Anterior cingulate cortex (tissue), 58 donors: ENCODE data around the gene PHACTR3.

ENCODE experiments used
- DNase-seq, 58 donors: peaks; one replicate each; lab custom pipeline; 2025; lab: John Stamatoyannopoulos, UW

Gene PHACTR3

DNA sequence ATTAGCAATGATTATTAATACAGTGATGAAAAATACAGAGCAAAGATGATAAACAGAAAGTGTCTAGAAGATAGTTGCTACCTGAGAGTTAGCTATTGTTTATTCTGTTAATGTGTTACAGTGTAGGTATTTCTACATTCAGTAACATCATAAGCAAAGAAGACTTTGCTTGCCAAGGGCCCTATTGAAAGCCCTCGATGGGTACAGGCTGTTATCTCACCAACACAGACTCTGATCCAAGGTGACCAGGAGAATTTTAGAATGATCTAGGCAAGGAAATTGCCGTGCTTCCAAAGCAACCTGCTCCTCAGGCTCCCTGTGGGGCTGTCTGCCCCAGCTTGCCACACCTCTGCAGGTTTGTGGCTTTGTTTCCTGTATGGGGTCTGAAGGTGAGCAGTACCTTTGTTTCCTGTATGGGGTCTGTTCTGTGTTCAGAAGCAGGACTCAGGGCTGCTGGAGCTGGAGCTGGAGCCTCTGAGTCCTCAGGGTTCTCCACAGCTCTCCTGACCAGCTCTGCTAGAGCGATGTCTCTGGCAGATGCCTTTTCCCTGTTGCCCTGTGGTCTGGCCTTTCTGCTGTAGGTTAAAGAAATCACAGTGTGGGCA is 32.5 kb downstream of the PHACTR3 start:
- no peak for DNase-seq

DNA sequence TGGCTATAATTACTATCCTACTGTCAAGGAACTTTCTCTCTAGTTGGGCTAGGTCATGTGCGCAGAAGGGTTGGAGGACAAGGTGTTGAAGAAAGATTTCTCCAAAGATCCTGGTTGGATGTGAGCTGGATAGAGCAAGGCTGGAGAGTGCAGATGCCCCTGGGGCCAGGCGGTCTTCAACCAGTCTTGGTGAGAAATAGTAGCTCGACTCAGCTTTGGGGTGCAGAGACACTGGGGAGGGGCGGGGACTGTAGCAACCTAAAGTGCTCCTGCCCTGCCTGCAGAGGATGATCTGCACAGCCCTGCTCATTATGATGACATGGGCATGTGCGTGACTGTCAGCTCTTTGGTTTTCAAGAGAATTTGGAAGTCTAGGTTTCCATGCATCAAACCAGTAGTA is 35.9 kb downstream of the PHACTR3 start:
- no peak for DNase-seq

DNA sequence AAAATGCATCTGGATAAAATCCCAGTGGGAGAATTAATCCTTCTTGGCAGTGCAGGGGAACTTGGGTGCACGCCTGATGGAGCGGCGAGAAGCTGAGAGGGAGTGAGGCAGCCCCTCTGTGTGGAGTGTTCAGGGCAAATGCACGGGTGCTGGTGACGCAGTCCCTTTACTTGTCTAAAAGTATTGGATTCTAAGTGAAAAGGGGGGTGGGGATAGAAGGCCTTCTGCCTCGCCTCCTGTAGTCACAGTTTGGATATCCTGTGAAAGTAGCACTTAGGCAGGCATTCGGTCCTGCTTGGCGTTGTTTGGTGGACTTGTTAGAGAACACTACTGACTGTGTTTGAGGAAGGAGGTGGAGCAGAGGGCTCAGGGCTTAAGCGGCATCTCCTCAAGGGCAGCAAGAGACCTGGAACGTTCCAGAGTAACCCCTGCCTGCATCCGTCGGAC is 39.3 kb downstream of the PHACTR3 start:
- peak in 49 of 58 donors; percentile 25 to 90 (median 71) for DNase-seq

DNA sequence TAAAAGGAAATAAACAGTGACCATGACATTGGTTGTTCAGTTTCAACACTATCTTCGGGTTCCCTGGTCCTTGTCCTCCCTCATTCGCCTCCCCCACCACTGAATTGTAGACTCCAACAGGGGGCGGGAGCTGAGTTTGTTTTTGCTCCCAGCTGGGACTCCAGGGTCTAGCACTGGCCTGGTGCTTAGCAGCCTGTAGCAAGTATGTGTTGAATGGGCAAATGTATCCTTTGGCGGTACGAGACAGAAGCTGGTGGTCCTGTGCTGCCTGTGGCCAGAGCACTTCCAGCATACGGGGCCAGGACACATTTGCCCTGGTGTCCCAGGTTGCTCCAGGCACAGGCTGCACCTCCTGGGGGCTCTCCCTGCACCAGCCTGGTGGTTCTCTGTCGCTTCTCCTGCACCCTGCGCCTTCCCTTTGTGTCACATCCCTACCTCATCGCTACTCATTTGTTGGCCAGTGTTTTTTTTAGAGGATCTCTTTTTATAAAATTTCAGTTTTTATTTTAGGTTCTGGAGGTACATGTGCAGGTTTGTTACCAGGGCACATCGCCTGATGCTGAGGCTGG is 40.1 kb downstream of the PHACTR3 start:
- DNase-seq: no peak

DNA sequence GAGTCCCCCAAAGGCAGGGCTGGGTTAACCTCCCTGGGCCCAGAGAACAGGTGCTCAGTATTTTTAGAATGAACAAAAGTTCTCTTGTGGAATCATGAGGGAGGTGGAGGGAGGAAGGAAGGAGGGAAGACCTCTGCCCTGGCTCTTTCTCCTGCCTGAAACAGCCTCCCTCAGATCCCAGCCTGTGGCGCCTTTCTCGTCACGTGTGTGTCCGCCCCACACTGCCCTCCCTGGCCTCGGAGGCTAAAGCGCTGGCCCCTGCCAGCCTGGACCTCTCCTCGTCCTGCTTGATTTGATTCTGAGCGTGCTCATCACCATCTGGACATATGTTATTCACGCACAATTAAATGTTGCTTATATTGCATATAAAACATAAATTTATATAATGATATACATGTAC is 40.9 kb downstream of the PHACTR3 start:
- peak in 38 of 58 donors; percentile 34 to 81 (median 54) for DNase-seq

DNA sequence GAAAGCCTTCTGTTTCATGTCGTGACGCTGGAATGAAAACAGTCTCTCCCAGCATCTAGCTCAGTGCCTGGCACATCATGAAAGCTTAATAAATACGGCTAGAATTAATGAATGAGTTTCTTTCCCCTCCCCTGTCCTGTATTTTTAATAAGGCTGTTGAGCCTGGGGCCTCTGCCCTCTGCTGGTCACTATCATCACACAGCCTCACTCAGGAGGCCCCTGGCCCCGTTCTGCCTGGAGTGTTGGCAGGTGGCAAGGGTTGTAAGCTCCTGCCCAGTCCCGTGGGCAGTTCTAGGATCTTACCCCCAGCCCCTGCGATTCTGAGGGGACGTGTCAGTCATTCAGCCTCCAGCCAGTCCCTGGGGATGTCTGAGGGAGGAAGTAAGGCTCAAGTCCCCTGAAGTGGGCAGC is 41.4 kb downstream of the PHACTR3 start:
- DNase-seq: peak in 38 of 58 donors; percentile 29 to 81 (median 54)

DNA sequence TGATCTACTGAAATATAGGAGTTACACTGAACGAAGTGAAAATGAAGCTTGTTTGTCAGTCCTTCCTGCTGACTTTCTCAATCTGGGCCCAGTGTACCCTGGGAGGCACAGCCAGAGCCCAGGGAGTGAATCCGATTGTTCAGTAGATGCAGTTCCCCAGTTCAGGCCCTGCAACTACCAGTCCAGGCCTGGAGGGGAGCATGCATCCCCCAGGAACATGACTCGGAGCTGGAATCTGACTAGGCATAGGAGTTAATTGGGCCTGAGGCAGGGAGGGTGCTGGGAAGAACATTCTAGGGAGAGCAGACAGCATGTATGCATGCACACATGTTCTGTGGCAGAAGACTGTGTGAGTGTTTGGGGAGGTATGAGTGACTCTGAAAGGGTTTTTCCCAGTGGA is 42.1 kb downstream of the PHACTR3 start:
- no peak for DNase-seq

DNA sequence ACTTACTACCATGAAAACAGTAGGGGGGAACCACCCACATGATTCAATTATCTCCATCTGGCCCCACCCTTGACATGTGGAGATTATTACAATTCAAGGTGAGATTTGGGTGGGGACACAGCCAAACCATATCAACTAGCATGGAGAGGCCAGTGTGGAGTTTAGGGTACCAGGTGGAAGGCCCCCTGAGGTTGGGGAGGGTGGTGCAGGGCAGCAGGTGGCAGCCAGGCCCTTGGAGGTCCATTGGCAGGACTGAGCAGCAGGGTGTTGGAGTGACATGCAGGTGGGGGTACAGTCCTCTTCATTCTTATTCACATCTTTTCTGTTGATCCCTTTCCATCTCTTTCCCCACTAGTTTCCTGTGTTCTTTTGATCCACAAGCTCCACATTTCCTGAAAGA is 42.9 kb downstream of the PHACTR3 start:
- no peak for DNase-seq

DNA sequence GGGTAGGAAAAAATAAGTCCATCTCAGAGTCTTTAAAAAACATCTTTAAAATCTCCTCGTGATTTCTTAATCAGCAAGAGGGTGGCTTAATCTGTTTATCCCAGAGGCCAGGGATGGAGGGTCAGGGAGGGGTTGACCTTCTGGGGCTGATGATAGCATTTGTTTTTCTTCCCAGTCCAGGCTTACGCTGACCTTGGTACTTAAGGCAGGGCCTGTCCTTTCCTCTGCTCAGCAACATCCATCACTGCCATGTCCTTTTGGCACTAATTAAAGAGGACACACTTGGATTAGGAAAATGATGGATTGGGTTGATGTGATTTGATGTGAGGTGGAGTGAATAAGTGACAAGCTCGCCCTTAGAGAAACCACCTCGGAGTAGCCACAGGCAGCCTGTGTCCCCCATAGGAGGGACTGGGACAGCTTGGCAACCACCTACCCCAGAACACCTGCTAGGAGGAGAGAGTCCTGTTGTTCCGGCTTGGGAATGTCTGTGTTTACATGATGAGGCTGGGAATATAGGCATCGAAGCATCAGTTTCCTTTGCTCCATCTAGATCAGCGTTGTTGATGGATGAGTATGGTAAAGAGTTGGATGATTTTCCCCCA is 44.2 kb downstream of the PHACTR3 start:
- no peak for DNase-seq

DNA sequence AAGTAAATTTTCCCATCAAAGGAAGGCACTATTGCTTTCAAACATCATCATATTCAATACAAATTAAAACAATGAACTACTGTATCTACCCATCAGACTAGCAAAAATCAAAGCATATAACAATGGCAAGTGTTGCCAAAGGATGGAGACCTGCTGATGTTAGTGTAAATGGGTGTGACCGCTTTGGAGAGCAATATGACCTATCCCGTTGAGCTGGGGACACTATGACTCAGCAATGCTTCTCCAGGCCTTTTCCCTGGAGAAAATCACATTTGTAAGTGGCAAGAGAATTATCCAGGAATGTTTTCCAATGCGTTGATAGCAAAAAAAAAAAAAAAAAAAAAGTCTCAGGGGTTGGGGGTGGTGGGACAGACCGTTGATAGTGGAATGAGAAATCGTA is 46.1 kb downstream of the PHACTR3 start:
- peak in 1 of 58 donors; percentile 16 for DNase-seq

DNA sequence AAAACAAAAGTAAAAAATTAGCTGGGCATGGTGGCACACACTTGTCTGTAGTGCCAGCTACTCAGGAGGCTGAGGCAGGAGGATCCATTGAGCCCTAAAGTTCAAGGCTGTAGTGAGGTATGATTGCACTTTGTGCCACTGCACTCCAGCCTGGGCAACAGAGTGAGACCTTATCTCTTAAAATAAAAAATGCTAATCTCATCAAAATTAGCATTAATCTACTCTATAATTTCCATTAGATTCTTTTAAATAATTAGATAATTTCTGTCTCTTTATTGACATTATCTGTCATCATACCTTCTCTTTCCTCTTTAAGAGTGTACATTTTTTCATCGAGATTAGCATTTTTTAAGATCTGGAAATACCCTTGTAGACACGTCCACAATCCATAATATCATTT is 48.0 kb downstream of the PHACTR3 start:
- DNase-seq: no peak

DNA sequence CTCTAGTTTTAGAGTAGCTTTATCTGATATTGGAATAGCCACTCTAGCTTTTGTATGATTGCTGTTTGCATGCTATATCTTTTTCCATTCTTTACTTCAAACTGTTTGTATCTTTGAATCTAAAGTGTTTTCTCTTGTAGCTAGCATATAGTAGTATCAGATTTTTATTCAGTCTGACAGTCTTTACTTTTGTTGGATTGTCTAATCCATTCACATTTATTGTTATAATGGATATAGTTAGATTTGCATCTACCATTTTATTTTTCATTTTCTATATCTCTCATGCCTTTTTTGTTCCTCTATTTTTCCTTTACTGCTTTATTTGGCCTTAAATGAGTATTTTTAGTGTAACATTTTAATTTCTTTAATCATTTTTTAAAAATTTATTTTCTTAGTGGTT is 52.1 kb downstream of the PHACTR3 start:
- DNase-seq: no peak

DNA sequence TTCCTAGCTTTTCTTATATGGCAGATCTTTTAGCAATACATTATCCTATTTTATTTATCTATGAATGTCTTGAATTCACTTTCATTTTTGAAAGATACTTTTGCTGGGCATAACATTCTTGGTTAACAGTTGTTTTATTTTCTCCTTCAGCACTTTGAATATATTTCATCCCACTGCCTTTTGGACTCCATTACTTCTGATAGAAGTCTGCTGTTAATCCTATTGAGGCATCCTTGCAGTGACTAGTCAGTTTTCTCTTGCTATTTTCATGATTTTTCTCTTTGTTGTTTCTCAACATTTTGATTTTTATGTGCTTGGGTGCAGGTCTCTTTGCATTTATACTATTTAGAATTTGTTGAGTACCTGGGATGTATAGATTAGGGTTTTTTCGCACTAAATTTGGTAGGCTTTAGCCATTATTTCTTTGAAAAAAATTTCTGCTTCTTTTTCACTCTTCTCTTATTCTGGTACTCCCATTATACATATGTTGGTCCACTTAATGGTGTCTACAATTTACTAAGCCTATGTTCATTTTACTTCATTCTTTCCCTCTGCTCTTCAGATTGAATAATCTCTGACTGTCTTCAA is 53.2 kb downstream of the PHACTR3 start:
- no peak for DNase-seq

DNA sequence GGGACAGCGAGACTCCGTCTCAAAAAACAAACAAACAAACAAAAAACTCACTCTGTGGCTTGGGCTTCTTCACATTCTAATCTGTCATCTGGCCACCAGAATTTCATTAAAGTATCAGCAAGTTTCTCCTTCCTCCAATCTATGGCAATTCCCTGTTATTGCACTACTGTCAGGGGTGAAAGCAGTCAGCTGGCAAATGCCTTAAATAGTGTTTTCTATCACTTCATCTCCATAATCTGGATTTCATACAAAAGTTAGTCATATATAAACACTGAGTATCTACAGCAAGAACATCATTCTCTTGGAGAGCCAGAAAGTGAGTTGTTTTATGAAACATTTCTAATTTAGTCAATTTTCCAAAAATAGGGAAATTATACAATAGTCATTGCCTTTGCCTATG is 56.1 kb downstream of the PHACTR3 start:
- no peak for DNase-seq

DNA sequence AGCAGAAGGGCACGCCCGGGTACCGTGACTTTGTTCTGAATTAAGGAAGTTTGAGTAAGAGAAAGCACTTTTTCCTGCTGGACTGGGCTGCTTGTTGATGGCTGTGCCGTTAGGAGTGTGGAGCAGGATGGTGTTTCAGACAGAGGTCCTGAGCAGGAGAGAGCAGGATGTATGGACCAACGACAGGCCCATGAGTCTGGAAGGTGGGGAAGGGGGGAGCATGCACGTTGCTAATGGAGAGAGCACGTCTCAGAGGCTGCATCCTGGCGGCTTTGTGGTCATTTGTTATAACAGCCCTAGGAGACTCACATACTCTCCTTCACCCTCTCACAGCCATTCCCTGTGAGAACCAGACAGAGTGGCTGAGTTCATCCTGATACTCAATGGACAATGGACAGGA is 56.8 kb downstream of the PHACTR3 start:
- no peak for DNase-seq

DNA sequence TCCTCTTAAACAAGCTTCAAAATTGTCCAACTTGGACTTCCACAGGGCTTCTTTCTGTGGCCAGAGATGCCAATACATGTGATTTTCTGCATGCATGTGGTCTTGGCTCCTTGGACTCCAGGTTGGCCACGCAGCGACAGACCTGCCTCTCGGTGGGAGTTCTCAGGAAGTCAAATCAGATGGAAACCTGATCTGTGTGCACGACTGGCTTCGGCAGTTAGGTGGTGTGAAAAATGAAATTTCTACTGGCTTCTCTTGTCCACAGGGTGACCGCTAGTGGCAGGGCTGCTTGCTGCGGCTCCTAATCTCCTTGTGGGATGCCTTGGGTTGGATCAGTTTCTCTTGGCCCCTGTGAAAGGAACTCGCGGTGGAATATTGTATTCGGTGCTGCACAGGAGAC is 57.3 kb downstream of the PHACTR3 start:
- DNase-seq: no peak

DNA sequence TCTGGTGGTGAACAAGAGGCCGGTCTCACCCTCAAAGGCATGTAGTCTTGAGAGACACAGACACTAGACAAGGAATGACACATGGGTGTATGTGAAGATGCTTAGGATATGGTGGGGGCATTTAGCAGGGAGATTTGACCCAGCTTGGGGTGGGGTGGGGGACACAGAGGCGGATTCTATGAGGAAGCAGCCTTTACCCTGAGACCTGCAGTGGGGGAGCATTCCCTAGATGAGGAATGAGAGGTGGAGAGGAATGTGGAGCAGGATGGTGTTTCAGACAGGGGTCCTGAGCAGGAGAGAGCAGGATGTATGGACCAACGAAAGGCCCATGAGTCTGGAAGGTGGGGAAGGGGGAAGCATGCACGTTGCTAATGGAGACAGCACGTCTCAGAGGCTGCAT is 57.8 kb downstream of the PHACTR3 start:
- no peak for DNase-seq

DNA sequence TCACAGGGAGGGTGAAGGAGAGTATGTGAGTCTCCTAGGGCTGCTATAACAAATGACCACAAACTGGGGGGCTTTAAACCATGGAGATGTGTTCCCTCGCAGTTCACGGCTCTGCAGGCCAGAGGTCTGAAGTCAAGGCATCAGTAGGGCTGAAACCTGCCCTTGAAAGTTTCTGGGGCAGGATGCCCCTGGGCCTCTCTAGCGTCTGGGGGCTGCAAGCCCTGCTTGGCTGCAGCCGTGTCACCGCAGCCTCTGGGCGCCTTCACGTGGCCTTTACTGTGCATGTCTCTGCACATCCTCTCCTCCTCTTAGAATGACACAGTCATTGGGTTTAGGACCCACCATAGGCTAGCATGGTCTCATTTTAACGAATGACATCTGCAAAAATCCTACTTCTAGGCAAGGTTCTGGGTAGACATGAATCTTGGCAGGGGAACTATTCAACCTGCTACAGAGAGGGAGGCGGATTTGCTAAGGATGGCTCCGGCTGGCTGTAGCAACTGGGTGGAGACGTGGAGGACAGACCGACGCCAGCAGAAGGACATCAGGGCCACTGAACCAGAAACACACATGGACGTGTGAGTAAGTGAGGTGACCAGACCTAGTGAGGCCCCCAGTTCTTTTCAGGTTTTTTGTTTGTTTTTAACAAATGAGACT is 58.6 kb downstream of the PHACTR3 start:
- peak in 1 of 58 donors; percentile 33 for DNase-seq

DNA sequence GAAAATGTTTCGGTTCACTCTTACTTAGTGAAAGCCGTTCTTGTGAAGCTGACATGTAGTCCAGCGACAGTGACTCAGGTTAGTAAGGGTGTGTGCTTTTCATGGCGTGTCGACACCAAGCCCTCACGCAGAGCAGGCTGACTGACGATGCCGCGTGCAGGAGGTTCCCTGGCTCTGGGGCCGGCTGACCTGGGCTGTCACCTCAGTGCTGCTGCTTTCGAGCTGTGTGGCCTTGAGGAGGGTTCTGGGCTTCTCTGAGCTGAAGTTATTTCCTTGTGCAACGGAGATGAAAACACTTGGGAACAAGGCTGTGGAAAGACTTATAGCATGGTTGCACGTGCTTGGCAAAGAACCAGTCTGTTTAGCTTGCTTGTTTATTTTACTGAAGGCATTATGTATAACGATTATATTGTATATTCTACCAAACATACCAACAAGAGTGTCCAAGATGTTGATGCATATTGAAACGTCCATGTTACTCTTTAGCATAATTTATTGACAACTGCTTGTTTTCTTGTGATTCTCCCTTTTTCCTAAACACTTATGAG is 59.2 kb downstream of the PHACTR3 start:
- no peak for DNase-seq

DNA sequence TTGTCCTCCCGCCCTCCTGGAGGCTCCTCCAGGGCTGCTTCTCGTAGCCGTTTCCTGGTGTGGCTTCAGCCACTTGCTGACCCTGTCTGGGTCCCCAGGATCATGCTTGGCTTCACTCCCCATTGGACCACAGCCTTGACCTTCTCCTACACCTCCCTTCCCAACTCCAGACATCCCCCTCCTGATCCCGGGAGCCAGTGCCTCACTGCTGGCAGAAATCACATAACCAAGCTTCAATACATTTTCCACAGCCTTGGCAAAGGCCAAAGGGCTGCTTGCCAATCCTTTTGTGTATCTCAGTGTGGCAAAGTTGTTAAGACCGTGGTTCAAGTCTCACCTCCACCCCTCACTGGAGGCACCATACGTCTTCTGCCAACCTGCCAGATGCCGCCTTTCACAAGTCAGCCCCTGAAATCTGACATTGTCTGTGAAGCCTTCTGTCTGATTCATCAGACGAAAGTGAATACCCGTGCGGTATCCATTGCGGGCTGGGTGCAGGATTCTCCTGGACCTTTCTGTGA is 60.1 kb downstream of the PHACTR3 start:
- DNase-seq: peak in 12 of 58 donors; percentile 20 to 50 (median 34)
